Measurements from ENCODE around the gene UFC1. TPM values are rescaled to one million over a fixed set of nuclear protein-coding genes. Genes with fewer than 3 reads are reported as not detected.

UFC1 gene
- total RNA-seq, 2 experiments from 2014 or later: 96.6 to 97.8 TPM

DNA sequence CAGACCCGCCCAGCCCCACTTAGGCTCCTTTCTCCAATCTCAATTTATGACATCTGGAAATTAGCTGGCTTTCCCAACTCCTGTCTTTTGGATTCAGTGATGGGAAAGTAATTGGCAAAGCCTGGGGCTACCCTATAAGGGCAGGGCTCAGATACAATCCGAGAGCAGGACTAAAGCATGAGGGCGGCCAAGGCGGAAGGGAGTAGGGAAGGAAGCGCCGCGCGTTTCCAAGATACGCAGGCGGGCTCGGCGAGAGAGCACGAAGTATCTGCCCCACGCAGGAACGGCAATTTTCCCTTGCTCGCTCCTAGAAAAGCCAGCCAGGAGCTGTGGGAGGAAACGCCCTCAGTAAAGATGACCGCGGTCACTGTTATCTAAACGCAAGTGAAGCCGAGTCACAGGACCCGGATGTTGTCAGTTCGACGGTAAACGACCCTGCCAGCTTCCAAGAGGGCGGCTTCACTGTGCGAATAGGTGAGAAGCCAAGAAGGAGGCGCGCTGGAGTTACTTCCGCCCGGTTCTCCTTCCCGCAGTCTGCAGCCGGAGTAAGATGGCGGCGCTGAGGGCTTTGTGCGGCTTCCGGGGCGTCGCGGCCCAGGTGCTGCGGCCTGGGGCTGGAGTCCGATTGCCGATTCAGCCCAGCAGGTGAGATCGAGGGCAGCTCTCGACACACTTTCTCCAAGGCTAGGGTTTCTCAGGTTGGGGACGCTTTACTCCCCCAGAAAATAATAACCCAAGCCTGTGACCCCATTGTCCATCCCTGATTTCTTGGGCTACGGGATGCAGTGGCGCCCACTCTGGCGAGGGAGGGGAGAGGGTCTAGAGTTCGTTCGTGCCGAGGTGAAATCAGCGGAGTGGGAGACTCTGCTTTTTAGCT is 48.3 kb downstream of the UFC1 start, which contains the start of gene NDUFS2:
Gene NDUFS2, plus strand, starts transcription at position 532 of the 877 bp plus-strand sequence. Its CDS starts 19 bp downstream, at position 551.
- Histone ChIP-seq H3K27ac (ENCODE audit: low read depth in 1 of 2, low read length in 2 of 2) (peak within 1 kb of the TSS; percentile 85 to 86), H3K9me3 (ENCODE audit: control insufficient read depth in 1 of 2, insufficient read depth in 1 of 2, low read length in 2 of 2) (no peaks in the 10 kb centered on the region), H3K27me3 (ENCODE audit: control insufficient read depth in 1 of 2, insufficient read depth in 2 of 2, low read length in 2 of 2) (no peaks in the 10 kb centered on the region), H3K36me3 (ENCODE audit: insufficient read depth, low read length) (peaks cover 36% of the 10 kb centered on the region), H3K4me3 (ENCODE audit: low read length) (peak within 1 kb of the TSS; percentile 66), H3K4me1 (ENCODE audit: insufficient read depth, low read length) (peaks cover 47% of the 10 kb centered on the region)
- Mint-ChIP-seq H3K4me1 (ENCODE audit: low read depth) (peaks cover 66% of the 10 kb centered on the region), H3K9me3 (no peaks in the 10 kb centered on the region), H3K4me3 (peak within 1 kb of the TSS; percentile 99), H3K36me3 (ENCODE audit: low read depth) (peaks cover 42% of the 10 kb centered on the region), H3K27me3 (no peaks in the 10 kb centered on the region), H3K27ac (peak within 1 kb of the TSS; percentile 95)
- ChIA-PET CTCF (interaction anchor here (0.5 to 4.5 kb wide), 11 partner anchors 9 to 180 kb away, joined by 3 to 43 read pairs (median 5); partner anchors contain the start of genes DEDD, PPOX, TOMM40L and UFC1), POLR2A (interaction anchor here (0.6 to 5.0 kb wide), 38 partner anchors 9 to 939 kb away, joined by 3 to 95 read pairs (median 6); partner anchors contain the start of genes APOA2, ARHGAP30, B4GALT3 and DCAF8)
- TF ChIP-seq, protein P1, sequence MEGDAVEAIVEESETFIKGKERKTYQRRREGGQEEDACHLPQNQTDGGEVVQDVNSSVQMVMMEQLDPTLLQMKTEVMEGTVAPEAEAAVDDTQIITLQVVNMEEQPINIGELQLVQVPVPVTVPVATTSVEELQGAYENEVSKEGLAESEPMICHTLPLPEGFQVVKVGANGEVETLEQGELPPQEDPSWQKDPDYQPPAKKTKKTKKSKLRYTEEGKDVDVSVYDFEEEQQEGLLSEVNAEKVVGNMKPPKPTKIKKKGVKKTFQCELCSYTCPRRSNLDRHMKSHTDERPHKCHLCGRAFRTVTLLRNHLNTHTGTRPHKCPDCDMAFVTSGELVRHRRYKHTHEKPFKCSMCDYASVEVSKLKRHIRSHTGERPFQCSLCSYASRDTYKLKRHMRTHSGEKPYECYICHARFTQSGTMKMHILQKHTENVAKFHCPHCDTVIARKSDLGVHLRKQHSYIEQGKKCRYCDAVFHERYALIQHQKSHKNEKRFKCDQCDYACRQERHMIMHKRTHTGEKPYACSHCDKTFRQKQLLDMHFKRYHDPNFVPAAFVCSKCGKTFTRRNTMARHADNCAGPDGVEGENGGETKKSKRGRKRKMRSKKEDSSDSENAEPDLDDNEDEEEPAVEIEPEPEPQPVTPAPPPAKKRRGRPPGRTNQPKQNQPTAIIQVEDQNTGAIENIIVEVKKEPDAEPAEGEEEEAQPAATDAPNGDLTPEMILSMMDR (IDR thresholded peaks at IDR 0.05): no peak
- intact Hi-C loops (cut with DNase I, micrococcal nuclease): loop anchor here (1.0 to 2.0 kb wide), 3 partner anchors 17 to 187 kb away; partner anchors contain the start of gene TOMM40L (in 1 of the 2)
- peak; percentile 99 for ATAC-seq (ENCODE audit: poor library complexity)
- peak; percentile 90 to 99 (median 94) for DNase-seq

- ChIA-PET POLR2A (interaction anchor here (0.7 to 1.9 kb wide), 4 partner anchors 10 to 53 kb away, joined by 3 to 5 read pairs (median 3); partner anchors contain the start of genes TOMM40L and UFC1), CTCF (interaction anchor here (1.1 to 2.6 kb wide), 4 partner anchors 19 to 108 kb away, joined by 3 to 14 read pairs (median 3); partner anchors contain the start of genes SDHC and TOMM40L)
- Histone ChIP-seq H3K36me3 (ENCODE audit: insufficient read depth, low read length) (peaks cover 79% of the 10 kb centered on the region), H3K9me3 (ENCODE audit: control insufficient read depth in 1 of 2, insufficient read depth in 1 of 2, low read length in 2 of 2) (no peaks in the 10 kb centered on the region), H3K27ac (ENCODE audit: low read depth in 1 of 2, low read length in 2 of 2) (no peak overlapping the region), H3K4me3 (ENCODE audit: low read length) (no peak overlapping the region), H3K4me1 (ENCODE audit: insufficient read depth, low read length) (peaks cover 37% of the 10 kb centered on the region), H3K27me3 (ENCODE audit: control insufficient read depth in 1 of 2, insufficient read depth in 2 of 2, low read length in 2 of 2) (no peaks in the 10 kb centered on the region)
- Mint-ChIP-seq H3K36me3 (ENCODE audit: low read depth) (peaks cover 80% of the 10 kb centered on the region), H3K4me3 (no peak overlapping the region), H3K4me1 (ENCODE audit: low read depth) (peaks cover 67% of the 10 kb centered on the region), H3K27me3 (no peaks in the 10 kb centered on the region), H3K27ac (no peak overlapping the region), H3K9me3 (no peaks in the 10 kb centered on the region)
- TF ChIP-seq, protein P1 (IDR thresholded peaks at IDR 0.05): no peak
- ATAC-seq (ENCODE audit: poor library complexity): no peak
- DNase-seq: no peak
- intact Hi-C loops (cut with DNase I, micrococcal nuclease): no loop called here
Measured at GRCh38 chr1:161206411-161207140, 52.8 kb downstream of the UFC1 start.

DNA sequence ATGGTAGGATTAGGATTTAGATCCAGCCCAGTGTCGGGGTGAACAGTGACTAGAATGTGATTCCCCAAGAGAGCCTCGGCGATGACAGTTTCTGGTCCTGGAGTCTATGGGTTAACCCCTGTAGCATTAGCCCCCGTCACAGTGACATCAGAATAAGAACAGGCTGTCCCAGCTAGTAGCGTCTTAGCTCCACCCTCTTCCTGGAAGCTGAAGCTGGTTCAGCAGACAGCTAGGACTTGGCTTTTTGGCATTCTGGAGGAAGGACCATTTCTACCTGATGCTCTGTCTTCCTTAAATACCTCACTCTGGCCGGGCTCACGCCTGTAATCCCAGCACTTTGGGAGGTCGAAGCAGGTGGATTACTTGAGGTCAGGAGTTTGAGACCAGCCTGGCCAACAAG is 53.4 kb downstream of the UFC1 start:
- intact Hi-C loops (cut with DNase I, micrococcal nuclease): no loop called here
- Mint-ChIP-seq H3K27ac (no peak overlapping the region), H3K36me3 (ENCODE audit: low read depth) (peaks cover 83% of the 10 kb centered on the region), H3K4me1 (ENCODE audit: low read depth) (peaks cover 61% of the 10 kb centered on the region), H3K27me3 (no peaks in the 10 kb centered on the region), H3K9me3 (no peaks in the 10 kb centered on the region), H3K4me3 (no peak overlapping the region)
- Histone ChIP-seq H3K27ac (ENCODE audit: low read depth in 1 of 2, low read length in 2 of 2) (no peak overlapping the region), H3K36me3 (ENCODE audit: insufficient read depth, low read length) (peaks cover 85% of the 10 kb centered on the region), H3K27me3 (ENCODE audit: control insufficient read depth in 1 of 2, insufficient read depth in 2 of 2, low read length in 2 of 2) (no peaks in the 10 kb centered on the region), H3K4me3 (ENCODE audit: low read length) (no peak overlapping the region), H3K9me3 (ENCODE audit: control insufficient read depth in 1 of 2, insufficient read depth in 1 of 2, low read length in 2 of 2) (no peaks in the 10 kb centered on the region), H3K4me1 (ENCODE audit: insufficient read depth, low read length) (peaks cover 32% of the 10 kb centered on the region)
- DNase-seq (no peak), ATAC-seq (ENCODE audit: poor library complexity) (no peak)
- TF ChIP-seq, protein P1 (IDR thresholded peaks at IDR 0.05): no peak
- POLR2A ChIA-PET: interaction anchor here (1.3 kb wide), 1 partner anchor 9 kb away, joined by 3 read pairs; no protein-coding TSS in a partner anchor
- CTCF ChIA-PET: interaction anchor here (1.1 to 2.6 kb wide), 3 partner anchors 18 to 107 kb away, joined by 3 to 14 read pairs (median 3); partner anchors contain the start of genes SDHC and TOMM40L

Data from CD4-positive, alpha-beta T cell (primary cell).